ENCODE results near the gene MAP3K2. TPM values are rescaled to one million over a fixed set of nuclear protein-coding genes. Genes with fewer than 3 reads are reported as not detected.

The MAP3K2 gene
- total and polyA plus RNA-seq, 2 experiments from 2014 or later: 10.2 to 23.5 TPM

Small RNAs within 50 kb of the gene (microRNA-seq; reads per million reads assigned to microRNA genes)
- not detected for gene MIR4783

Small RNAs within 50 kb of the gene (small RNA-seq; reads per million reads assigned to genes)
- gene MIR4783 (ENCODE audit: low replicate concordance): not detected
- gene RNU6-1147P (ENCODE audit: low replicate concordance): not detected

Other genes starting within 250 kb of the MAP3K2 start
- gene CYP27C1, start 167.7 kb downstream of the MAP3K2 start, total RNA-seq (2014; rRNA removed; shearing (Covaris generic)): 2.9 and 3.0 TPM in 2 replicates
- 1.1 and 1.8 TPM in 2 replicates for gene CYP27C1, start 167.7 kb downstream of the MAP3K2 start, polyA plus RNA-seq (2016; fragmentation: Nextera tagmentation; extraction: Ambion mirVana)
- gene ERCC3, start 93.8 kb downstream of the MAP3K2 start, total RNA-seq (2014; rRNA removed; shearing (Covaris generic)): 42.5 and 62.7 TPM in 2 replicates
- 34.9 and 35.1 TPM in 2 replicates for gene ERCC3, start 93.8 kb downstream of the MAP3K2 start, polyA plus RNA-seq (2016; fragmentation: Nextera tagmentation; extraction: Ambion mirVana)
- 1.2 and 1.7 TPM in 2 replicates for gene PROC, start 30.5 kb upstream of the MAP3K2 start, total RNA-seq (2014; rRNA removed; shearing (Covaris generic))
- gene PROC, start 30.5 kb upstream of the MAP3K2 start, polyA plus RNA-seq (2016; fragmentation: Nextera tagmentation; extraction: Ambion mirVana): 2.4 and 2.7 TPM in 2 replicates
- 56.0 and 82.8 TPM in 2 replicates for gene IWS1, start 138.5 kb upstream of the MAP3K2 start, total RNA-seq (2014; rRNA removed; shearing (Covaris generic))
- 84.4 and 97.2 TPM in 2 replicates for gene IWS1, start 138.5 kb upstream of the MAP3K2 start, polyA plus RNA-seq (2016; fragmentation: Nextera tagmentation; extraction: Ambion mirVana)
- not detected in 2 replicates for gene MYO7B, start 147.7 kb upstream of the MAP3K2 start, total RNA-seq (2014; rRNA removed; shearing (Covaris generic))
- gene MYO7B, start 147.7 kb upstream of the MAP3K2 start, polyA plus RNA-seq (2016; fragmentation: Nextera tagmentation; extraction: Ambion mirVana): not detected in 2 replicates